ENCODE results near the gene LIPA.

Gene LIPA

DNA sequence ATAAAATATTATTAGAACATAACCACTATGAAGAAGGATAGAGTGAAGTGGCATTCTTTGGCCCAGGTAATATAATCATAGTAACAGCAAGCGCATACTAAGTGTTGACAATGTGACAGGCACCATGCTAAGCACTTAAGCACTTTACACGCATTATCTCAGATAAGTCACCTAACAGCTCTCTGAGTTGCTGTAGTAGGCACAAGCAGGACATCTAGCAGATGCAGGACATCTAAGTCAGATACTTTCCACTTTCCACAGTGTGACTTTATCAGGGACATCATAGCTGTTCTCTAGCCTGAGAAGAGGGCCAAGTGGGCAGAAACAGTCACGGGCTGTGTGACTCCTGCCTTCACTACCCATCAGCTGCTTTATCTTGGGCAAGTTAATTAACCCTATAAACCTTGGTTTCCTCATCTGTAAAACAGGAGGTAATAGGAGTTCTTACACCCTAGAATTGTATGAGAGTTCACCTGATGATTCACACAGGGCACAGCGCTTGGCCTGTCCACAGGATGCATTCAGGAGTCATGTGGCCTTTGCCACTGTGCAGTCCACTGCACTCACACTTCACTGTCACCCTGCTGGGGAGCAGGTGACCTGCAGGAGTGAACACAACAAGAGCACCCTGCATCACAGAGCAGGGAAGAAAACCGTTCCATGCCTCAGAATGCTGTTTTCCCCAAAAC, 12.5 kb downstream of the LIPA start:
- DNase-seq: no peak

DNA sequence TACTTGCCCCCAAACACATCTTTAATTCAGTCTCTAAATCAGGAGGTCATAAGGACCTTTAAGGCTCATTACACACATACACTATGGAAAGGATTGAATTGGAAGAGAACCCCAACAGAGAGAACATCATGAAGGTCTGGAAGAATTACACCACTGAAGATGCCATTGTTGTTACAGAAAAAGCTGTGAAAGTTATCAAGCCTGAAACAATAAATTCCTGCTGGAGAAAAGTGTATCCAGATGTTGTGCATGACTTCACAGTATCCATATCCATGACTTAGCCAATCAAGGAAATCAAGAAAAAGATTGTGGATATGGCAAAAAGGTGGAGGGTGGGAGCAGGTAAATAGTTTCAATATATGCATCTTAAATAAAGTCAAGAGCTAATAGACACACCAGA, 13.7 kb downstream of the LIPA start:
- no peak for DNase-seq

DNA sequence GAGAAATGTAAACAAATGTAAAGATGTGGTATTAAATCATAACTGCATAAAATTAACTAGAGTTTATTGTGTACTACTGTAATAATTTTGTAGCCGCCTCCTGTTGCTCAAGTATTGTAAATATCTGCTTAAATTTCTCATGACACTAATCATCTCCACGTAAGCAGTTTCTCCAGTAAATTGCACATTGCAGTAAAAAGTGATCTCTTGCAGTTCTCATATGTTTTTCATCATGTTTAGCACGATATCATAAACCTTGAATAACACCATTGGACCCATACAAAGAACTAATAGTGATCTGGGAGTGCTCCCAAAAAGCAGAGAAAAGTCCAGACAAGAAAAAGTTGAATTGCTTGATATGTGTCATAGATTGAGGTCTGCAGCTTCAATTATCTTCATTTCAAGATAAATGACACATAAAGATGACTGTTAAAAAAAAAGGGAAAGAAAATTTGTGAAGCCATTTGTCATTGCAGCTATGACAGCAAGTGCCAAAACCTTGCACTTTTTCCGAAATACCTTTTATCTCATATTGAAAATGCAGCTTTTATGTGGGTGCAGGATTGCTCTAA, 15.3 kb downstream of the LIPA start:
- no peak for DNase-seq

- DNase-seq: no peak
Measured at GRCh38 chr10:89235073-89235798, 16.3 kb downstream of the LIPA start.

- no peak for DNase-seq
Measured at GRCh38 chr10:89233033-89233432, 18.5 kb downstream of the LIPA start.

DNA sequence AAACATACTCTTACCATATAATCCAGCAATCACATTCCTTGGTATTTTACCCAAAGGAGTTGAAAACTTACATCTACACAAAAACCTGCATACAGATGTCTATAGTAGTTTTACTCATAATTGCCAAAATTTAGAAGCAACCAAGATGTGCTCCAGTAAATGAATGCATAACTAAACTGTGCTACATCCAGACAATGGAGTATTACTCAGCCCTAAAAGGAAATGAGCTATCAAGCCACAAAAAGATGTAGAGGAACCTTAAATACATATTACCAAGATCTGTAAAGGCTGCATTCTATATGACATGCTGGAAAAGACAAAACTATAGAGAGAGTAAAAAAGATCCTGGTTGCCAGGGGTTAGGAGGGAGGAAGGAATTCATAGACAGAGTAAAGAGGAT, 22.6 kb downstream of the LIPA start:
- DNase-seq: no peak

GRCh38 chr10:89228146-89228545, 23.4 kb downstream of the LIPA start:
- no peak for DNase-seq

GRCh38 chr10:89226891-89227290, 24.7 kb downstream of the LIPA start:
- DNase-seq: no peak

- no peak for DNase-seq
Measured at GRCh38 chr10:89224739-89225443, 26.7 kb downstream of the LIPA start.

DNA sequence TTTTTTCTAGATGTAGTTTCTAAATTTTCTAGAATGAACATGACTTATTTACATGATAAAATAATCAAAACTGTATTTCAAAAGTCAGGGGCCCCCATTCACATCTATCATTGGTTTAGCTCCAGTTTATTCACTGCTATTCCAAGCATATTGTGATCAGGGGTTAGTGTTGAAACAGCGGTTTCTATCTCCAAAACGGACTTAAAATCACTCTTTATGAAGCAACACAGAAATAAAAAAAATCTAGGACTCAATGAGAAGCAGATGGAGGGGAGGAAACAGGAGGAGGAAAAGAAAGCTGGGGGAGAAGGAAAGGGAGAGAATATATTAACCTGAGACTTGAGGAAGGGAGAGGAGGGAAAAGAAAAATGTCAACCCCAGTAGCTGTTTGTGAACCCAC, 29.7 kb downstream of the LIPA start:
- no peak for DNase-seq

- no peak for DNase-seq
Measured at GRCh38 chr10:89219513-89220218, 31.9 kb downstream of the LIPA start.

DNA sequence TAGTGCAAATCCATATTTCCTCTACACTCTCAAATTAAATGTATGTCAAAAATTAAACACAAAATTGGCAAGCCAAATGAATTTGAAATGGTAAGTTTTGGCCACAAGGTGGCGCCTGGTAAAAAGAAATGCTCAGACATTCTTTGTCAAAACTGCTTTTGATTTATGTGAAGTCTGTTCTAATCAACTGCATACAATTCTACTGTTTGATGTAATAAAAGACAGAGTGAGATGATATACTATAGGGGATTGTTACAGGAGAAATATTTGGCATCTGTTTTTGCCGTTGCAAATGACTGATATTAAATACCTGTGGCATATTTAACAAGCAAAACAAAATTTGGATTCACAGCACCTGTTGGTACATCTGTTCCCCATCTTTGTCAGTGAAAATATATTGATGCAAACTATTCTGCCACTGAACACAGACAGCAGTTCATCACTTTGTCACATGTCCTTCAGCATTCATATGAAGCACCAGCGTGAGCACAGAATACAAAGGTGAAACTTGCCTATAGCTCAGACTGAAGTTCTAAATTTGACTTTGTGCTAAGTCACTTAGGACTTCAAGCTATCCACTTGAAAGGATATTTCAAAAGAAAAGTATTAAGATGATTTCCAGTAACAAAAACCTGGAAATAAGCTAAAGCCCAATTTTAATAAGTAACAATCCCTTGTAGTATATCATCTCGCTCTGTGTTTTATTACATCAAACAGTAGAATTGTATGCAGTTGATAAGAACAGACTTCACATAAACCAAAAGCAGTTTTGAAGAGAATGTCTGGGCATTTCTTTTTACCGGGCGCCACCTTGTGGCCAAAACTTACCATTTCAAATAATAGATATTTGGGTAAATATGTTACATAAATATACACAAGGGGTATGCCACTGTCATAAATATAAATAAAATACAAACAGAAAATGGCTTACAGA, 34.3 kb downstream of the LIPA start:
- no peak for DNase-seq

DNA sequence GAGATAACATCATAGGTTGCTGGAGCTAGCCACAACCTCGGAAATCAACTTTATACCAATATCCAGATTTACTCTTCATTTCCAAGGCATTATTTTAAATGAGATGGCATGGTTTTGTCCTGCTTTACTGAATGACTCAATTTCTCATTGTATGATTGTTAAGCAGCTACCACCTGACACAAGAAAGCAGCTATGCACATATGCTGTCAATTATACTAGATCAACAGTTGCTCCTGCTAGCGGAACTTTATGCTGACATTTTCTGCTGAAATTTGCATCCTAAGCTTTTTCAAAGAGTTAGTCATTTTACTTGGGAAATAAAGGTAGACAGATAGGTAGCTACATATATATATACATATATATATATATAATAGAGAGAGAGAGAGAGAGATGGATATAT, 35.5 kb downstream of the LIPA start:
- no peak for DNase-seq

DNA sequence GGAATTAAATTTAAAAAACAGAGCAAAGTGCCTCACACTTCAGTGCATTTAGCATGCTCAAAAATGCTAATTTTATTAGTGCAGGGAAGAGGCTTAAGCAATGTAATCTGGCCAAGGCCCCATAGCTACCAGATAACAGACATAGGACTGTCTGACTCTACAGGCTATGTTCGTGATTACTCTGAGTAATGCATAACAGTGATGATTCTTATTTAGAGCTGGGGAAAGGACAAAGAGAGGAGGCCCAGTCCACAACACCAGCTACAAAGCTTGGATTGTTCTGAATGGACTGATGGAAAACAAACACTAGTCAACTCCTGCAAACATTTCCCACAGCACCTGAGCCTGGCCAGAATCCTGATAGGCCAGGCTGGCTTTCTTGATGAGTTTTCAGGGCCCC, 36.1 kb downstream of the LIPA start:
- DNase-seq: no peak

GRCh38 chr10:89214566-89215165, 36.9 kb downstream of the LIPA start:
- no peak for DNase-seq

DNA sequence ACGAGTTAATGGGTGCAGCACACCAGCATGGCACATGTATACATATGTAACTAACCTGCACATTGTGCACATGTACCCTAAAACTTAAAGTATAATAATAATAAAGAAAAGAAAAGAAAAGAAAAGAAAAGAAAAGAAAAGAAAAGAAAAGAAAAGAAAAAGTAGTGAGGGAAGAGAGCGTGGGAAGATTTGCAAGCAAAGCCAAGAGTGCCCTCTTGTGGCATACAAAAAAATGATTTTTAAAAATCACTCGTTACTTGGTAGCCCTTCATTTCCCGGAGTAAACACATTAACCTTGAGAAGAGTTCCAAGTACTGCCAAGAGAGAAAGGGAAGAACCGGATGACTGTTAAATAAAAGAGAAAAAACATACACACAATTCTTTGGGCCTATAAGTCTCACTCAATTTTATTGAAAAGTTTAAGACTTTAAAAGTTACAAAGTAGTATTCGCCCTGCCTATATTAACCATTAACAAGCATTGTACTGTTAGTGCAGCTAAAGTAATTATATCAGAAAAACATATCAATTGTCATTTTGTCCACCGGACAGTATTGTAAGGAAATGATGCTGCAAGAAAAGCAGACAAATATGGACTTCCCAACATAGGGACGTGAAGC, 38.3 kb downstream of the LIPA start:
- no peak for DNase-seq

DNA sequence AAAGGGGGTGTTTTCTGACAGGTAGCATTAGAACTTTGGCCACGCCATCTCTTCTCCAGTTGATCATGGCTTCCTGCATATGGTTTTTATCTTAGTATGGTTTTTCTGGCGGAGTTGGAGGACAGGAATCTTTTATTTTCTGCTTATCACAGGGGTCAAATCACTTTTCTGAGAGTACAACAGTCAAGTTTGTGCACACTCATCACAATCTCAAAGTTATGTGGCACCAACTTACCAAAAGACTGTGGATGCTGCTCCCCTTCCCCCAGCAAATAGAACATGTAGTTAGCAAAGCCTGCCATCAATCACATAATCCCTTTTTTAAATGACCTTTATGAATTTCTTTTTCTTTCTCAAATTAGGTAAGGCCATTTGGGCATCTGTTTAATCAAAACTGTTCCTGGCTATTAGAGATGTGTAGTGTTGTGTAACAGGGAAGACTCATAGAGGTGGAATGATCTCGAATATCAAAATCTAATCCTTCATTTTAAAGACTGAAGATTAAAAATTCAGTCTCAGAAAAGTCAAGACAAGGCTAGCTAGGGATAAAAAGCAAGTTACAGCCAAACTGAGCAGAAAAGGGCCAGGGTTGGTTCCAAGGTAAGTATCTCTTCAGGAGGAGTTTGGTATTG, 40.7 kb downstream of the LIPA start:
- no peak for DNase-seq

DNA sequence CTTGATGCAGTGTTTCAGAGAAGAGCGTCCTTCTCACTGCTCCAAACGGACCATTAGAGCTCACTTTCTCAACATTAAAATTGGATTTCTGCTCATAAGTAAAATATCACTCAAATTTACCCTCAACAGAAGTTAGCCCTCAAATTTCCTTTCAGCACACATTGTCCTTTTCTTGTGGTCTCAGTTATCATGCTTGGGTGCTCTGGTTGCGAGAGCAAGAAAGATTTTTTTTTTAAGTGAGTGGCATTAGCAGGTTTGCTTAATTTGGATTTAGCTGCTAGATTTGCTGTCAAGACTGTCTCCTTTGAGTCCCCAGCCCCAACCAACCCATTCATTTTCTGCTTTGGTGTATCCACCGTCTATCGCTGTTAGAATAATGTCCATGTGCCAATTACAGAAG, 41.9 kb downstream of the LIPA start:
- no peak for DNase-seq

DNA sequence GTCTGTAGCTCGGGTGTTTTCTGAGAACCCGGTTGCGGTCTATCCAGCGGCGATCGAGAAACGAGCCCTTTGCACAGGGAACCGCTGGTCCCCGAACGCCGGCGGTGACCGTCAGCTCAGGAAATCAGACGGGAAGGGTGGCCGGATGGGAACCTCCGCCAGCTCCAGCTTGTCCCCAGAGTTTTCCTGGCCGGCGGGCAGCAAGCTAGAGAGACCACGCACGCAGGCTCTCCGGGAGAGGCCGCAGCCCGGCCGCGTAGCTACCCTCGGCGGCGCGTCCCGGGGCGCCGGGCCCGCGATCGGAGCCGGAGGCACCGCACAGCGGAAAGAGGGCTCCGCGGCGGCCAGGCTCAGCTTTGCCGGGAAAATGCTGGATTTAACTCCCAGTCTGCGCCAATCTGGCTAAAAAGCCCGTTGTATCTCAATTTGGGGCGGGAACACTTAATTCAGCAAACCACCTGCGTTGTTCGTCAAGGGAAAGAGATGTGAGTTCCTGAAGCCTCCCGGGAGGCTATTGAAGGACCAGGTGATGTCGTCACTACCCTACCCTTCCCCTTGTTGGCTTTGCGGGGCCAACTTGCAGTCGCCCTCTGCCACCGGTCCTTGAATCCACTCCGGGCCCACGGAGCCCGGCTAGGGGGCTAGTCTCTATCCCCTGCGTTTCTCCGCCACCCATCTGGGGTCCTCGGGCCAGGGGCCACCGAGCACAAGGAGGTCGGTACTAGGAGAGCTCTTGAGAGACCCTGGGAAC, 43.6 kb downstream of the LIPA start:
- DNase-seq: no peak
